GM21717 (cell line): ENCODE results near the gene SERINC2.
"Not testable (repeated sequence)": the region's sequence is repeated elsewhere in the genome, so short reads cannot be mapped to it uniquely, and the experiment has no call there.

Experiments
- ATAC-seq: cut with Tn5 transposase; IDR thresholded peaks from one replicate; pipeline ENCODE4 v1.9.1; 2021; ENCODE audit warnings: mild to moderate bottlenecking, moderate library complexity; ENCODE audit not compliant: unreplicated experiment

SERINC2 gene

DNA sequence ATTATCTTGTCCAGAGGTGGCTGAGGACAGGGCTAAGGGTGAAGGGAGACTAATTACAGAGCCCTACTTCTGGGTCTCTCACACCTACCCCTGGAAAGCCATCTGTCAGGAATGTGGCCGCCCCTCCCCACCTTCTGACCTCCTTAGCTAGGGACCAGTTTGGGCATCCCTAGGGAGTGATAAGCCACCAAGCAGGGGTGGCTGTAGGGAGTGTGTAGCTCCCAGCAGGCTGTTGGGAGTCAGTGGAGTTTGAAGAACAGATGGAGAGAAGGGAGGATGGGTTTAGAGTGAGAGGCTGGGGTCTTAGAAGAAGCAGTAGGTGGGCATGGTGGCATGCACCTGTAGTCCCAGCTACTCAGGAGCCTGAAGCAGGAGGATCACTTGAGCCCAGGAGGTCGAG lies 808 bp upstream of the SERINC2 start:
- ATAC-seq: no peak

GRCh38 chr1:31413405-31414001 lies 490 bp downstream of the SERINC2 start:
- no peak for ATAC-seq

DNA sequence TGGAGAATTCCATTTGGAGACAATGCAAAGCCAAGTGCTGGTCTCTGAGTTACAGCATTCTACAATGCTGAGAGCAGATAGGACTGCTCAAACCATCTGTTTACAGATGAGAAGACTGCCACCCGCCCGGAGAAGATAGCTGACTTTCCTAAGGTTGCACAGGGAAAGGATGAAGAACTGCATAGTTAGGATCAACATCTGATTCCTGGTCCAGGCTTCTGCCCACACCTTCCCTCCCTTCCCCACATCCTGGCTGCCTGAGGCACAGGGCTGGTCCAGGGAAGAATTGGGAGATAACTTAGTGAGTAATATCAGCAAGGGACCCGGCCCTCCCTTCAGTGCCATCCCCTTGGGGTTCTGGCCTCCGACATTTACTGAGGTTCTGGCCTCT lies 2.0 kb downstream of the SERINC2 start:
- no peak for ATAC-seq

DNA sequence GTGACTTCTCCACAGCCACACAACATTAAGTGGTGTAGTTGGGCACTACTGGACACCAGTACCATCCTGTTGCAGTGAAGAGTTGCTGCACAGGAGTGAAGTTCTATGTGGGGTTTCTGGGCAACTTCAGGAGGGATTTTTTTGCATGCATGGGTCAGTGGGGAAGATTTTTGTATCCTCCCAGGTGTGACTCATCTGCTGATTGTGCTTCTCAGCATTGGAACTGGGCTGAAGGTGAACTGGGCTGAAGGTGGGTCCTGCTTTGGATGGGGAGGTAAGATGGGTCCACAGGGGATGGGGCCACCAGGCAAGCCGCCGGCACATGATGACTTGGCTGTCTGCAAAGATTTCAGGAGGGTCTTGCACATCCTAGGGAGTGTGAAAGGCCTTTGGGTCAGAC lies 2.6 kb downstream of the SERINC2 start:
- ATAC-seq: no peak

DNA sequence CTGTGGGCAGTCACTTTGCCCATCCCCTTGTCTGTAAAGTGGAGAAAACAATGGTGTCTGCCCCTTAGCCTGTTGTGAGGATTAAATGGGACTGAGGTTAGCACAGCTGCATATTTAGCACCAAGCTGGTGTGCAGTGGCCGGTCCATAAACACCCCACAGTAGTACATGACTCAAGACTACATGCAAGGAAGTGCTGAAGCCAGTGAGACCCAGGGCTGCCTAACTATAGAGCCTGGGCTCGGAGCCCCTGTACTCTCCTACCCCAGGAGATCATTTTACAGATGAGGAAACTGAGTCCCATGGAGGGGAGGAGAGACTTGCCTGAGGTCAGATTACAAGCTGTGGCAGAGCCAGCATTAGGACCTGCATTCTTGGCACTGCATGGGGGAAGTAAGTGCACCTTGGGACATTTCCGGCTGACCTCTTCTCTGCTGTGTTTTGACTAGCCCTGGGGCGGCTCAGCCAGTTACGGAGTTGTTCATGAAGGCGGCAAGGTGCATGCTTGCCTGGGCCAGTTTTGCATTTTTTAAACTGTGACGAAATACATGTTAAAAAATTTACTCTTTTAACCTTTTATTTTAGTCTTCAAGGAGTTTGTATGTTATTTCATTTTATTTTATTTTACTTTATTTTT lies 3.2 kb downstream of the SERINC2 start:
- no peak for ATAC-seq

DNA sequence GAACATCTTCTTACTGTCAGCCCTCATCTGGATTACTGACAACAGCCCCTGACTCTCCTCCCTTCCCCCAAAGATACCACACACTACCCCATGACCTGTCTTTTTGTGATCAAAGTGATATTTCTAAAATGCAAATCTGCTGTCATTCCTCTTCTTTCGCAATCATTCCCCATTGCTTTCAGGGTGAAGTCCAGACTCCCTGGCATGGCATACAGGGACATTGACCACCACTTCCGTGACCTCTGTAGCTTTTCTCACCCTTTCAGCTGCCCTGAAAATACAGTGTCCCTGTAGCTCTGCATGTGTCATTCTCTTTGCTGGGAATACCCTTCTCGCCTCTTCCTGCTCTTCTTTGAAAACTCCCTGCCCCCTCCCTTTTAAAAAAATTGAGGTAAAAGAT lies 4.1 kb downstream of the SERINC2 start:
- ATAC-seq: no peak

GRCh38 chr1:31418626-31419323 lies 5.8 kb downstream of the SERINC2 start:
- ATAC-seq: no peak

- no peak for ATAC-seq
Measured at GRCh38 chr1:31420716-31421115, 7.7 kb downstream of the SERINC2 start.

- no peak for ATAC-seq
Measured at GRCh38 chr1:31421371-31422040, 8.5 kb downstream of the SERINC2 start.

GRCh38 chr1:31422505-31423319 lies 9.7 kb downstream of the SERINC2 start:
- no peak for ATAC-seq

- ATAC-seq: peak; percentile 63
Measured at GRCh38 chr1:31423418-31423947, 10.5 kb downstream of the SERINC2 start.

DNA sequence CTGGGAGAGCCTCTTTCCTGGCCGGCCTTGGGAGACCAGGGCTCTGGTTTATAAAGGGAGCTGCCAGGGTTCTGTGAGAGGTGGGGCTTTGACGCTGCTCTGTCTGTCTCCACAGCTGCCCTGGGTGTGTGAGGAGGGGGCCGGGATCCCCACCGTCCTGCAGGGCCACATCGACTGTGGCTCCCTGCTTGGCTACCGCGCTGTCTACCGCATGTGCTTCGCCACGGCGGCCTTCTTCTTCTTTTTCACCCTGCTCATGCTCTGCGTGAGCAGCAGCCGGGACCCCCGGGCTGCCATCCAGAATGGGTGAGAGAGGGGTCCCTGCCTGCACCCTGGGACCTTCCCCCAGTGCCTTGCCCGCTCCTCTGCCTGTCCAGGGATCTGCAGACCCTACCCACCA lies 11.6 kb downstream of the SERINC2 start:
- ATAC-seq: no peak

- no peak for ATAC-seq
Measured at GRCh38 chr1:31425301-31426081, 12.5 kb downstream of the SERINC2 start.

DNA sequence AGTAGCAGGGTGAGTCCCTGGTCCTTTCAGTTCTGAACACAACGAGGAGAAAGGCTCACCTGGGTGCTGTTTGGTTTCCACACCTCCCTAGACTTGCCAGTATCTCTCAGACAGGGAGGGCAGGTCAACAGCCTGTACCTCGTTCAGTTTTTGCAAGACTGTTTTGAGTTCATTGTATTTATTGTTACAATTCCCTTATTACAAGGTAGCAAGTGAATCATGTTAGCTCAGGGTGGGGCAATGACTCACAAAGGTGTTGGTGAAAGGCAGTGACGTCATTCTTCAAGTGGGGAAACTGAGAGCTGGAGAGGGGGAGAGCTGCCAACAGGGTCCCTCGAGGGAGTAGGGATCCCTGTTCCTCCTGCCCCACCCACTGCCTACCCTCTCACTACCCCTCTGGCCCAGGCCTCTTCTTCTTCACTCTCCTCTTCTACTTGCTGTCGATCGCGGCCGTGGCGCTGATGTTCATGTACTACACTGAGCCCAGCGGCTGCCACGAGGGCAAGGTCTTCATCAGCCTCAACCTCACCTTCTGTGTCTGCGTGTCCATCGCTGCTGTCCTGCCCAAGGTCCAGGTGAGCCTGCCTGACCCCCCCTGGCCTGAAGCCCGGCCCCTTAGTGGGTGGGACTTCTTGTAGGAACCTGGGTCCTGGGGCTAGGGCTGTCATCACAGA lies 13.4 kb downstream of the SERINC2 start:
- no peak for ATAC-seq

GRCh38 chr1:31427322-31427721 lies 14.3 kb downstream of the SERINC2 start:
- no peak for ATAC-seq

GRCh38 chr1:31428436-31429221 lies 15.6 kb downstream of the SERINC2 start:
- no peak for ATAC-seq

DNA sequence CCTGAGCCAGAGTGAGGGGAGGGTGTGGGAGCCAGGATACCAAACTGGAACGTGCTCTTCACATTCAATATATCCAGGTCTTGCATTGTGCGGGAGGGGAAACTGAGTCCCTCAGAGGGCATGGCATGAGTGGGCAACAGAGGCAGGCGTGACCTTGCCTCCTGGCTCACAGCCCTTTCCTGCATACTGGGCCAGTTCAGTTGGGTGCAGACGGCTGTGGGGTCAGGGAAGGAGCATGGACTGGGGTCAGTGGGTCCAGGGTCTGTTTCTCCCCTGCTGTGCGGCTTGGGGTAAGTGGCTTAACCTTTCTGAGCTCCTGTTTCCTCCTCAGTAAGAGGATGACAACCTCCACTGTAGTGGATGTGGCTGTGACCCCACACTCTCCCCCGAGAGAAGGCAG lies 16.6 kb downstream of the SERINC2 start:
- no peak for ATAC-seq

DNA sequence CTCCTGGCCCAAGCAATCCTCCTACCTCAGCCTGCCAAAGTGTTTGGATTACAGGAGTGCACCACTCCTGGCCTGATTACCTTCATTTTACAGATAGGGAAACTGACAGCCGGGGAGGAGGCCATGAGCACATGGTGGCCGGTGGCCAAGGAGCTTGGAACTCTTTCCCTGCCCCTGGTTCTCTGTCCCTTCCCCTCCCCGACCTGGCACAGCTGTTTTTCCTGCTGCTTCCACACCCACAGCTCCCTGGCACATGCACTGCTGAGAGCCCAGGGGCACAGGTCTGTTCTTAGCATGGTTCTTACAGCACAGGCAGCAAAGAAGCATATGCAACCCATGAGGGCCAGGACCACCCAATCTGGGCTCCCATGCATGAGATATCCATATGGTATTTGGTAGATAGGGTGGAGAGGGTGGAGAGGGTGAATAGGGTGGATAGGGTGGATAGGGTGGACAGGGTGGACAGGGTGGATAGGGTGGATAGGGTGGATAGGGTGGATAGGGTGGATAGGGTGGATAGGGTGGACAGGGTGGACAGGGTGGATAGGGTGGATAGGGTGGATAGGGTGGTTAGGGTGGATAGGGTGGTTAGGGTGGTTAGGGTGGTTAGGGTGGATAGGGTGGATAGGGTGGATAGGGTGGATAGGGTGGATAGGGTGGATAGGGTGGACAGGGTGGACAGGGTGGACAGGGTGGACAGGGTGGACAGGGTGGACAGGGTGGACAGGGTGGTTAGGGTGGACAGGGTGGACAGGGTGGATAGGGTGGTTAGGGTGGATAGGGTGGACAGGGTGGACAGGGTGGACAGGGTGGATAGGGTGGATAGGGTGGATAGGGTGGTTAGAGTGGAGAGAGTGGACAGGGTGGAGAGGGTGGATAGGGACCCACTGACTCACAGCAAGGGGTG lies 18.6 kb downstream of the SERINC2 start:
- not testable (repeated sequence) for ATAC-seq
